Endodermal cell (in vitro differentiated cells): ENCODE data around the gene UNC5C. TPM values are rescaled to one million over a fixed set of nuclear protein-coding genes. Genes with fewer than 3 reads are reported as not detected.

Source experiments
- DNase-seq: peaks from one replicate; pipeline ENCODE4 v3.0.0-alpha.2; 2017
- H3K27ac ChIP-seq: 2 replicates; pipeline ENCODE4 v1.5.1; 2013; ENCODE audit warnings: mild to moderate bottlenecking, low read depth, low read length, moderate library complexity
- H3K27me3 ChIP-seq: 2 replicates; pipeline ENCODE4 v1.6.1; 2013; ENCODE audit warnings: mild to moderate bottlenecking, low read length, moderate library complexity; ENCODE audit not compliant: insufficient read depth, control insufficient read depth, poor library complexity, severe bottlenecking
- H3K36me3 ChIP-seq: 2 replicates; pipeline ENCODE4 v1.7.0; 2013; ENCODE audit warnings: mild to moderate bottlenecking, low read length, moderate library complexity; ENCODE audit not compliant: control insufficient read depth, insufficient read depth
- H3K4me1 ChIP-seq: one replicate; pipeline ENCODE4 v1.7.0; 2013; ENCODE audit warnings: low read length; ENCODE audit not compliant: control insufficient read depth, insufficient read depth
- H3K4me3 ChIP-seq: 2 replicates; pipeline ENCODE4 v1.5.1; 2013; ENCODE audit warnings: mild to moderate bottlenecking, low read length, moderate library complexity
- H3K9ac ChIP-seq: 2 replicates; pipeline ENCODE4 v1.6.1; 2013; ENCODE audit warnings: mild to moderate bottlenecking, low read length, moderate library complexity; ENCODE audit not compliant: poor library complexity, severe bottlenecking; ENCODE audit errors: extremely low read depth
- H3K9me3 ChIP-seq: 2 replicates; pipeline ENCODE4 v1.6.1; 2013; ENCODE audit warnings: mild to moderate bottlenecking, low read length, moderate library complexity; ENCODE audit not compliant: control insufficient read depth
- H3K27ac Mint-ChIP-seq: 2 replicates; pipeline ENCODE4 v1.8.0; 2020; ENCODE audit warnings: mixed read lengths
- H3K27me3 Mint-ChIP-seq: 2 replicates; pipeline ENCODE4 v1.8.0; 2021; ENCODE audit warnings: mild to moderate bottlenecking, mixed read lengths; ENCODE audit not compliant: insufficient read depth
- H3K36me3 Mint-ChIP-seq: 2 replicates; pipeline ENCODE4 v1.8.0; 2020; ENCODE audit warnings: low read depth, mixed read lengths
- H3K4me1 Mint-ChIP-seq: 2 replicates; pipeline ENCODE4 v1.8.0; 2020; ENCODE audit warnings: mixed read lengths
- H3K4me3 Mint-ChIP-seq: 2 replicates; pipeline ENCODE4 v1.8.0; 2020; ENCODE audit warnings: mild to moderate bottlenecking, moderate library complexity, mixed read lengths
- H3K9me3 Mint-ChIP-seq: 2 replicates; pipeline ENCODE4 v1.8.0; 2020; ENCODE audit warnings: mild to moderate bottlenecking, mixed read lengths
- WGBS, 2 experiments: methylation state at CpG; one replicate each; pipeline versions ENCODE4 v1.1.5 to v1.1.7; 2013; ENCODE audit warnings: missing lambda C conversion rate in 2 of 2, mixed read lengths in 1 of 2; ENCODE audit not compliant: insufficient coverage in 1 of 2, insufficient read length in 1 of 2; 5-methylcytosine and 5-hydroxymethylcytosine counted together
- total RNA-seq, 2 donors: library from RNA; stranded (reverse); fragmentation: NEBNext Ultra II Directional in 1 of 2; extraction: Animal tissue kit (Norgen Biotek cat#: 25700) in 1 of 2; gene quantifications; 2 replicates in 1 of 2; 3 replicates in 1 of 2; pipeline ENCODE4 v1.2.1, GENCODE V29; 2021
- TF ChIP-seq, protein P1 (sequence below): fragments of 200-600 bp; sonication (generic); conservative IDR thresholded peaks from 2 replicates; pipeline ENCODE4 v1.5.0; 2021; ENCODE audit warnings: antibody characterized with exemption, mild to moderate bottlenecking

Gene UNC5C
- total RNA-seq, 2 donors from 2014 or later = 2.0 to 7.2 TPM

DNA sequence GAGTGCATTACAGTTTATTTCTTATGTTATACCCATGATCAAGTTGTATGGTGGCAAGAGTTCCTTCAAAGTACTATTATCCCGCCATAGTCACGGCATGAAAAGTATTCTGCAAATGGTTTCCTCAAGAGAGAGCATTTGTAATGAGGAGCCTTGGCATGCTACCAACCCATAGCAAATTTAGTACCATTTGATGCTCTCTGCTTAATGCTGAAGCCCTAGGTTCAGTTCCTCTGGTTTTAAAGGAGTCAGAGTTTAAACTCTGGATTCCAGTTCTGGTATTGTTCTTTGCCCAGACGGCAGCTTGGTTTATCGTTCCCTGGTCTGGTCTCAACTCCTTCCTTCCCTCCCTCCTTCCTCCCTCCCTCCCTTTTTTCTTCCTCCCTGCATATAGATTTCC is 419.7 kb downstream of the UNC5C start:
- H3K27me3 ChIP-seq = no peaks in the 10 kb centered on the region
- no peak overlapping the region for H3K9ac ChIP-seq
- DNase-seq = no peak
- no peak overlapping the region for H3K4me3 Mint-ChIP-seq
- H3K36me3 ChIP-seq = no peaks in the 10 kb centered on the region
- H3K4me3 ChIP-seq = no peak overlapping the region
- H3K36me3 Mint-ChIP-seq = peaks cover 2% of the 10 kb centered on the region
- H3K4me1 Mint-ChIP-seq = no peaks in the 10 kb centered on the region
- WGBS, 2 experiments = 91 to 93% methylated on average over 4 of the region's 4 CpGs
- peaks cover 2% of the 10 kb centered on the region for H3K9me3 ChIP-seq
- no peaks in the 10 kb centered on the region for H3K27me3 Mint-ChIP-seq
- peaks cover 6% of the 10 kb centered on the region for H3K9me3 Mint-ChIP-seq
- no peak overlapping the region for H3K27ac ChIP-seq
- no peaks in the 10 kb centered on the region for H3K4me1 ChIP-seq
- TF ChIP-seq, protein P1, sequence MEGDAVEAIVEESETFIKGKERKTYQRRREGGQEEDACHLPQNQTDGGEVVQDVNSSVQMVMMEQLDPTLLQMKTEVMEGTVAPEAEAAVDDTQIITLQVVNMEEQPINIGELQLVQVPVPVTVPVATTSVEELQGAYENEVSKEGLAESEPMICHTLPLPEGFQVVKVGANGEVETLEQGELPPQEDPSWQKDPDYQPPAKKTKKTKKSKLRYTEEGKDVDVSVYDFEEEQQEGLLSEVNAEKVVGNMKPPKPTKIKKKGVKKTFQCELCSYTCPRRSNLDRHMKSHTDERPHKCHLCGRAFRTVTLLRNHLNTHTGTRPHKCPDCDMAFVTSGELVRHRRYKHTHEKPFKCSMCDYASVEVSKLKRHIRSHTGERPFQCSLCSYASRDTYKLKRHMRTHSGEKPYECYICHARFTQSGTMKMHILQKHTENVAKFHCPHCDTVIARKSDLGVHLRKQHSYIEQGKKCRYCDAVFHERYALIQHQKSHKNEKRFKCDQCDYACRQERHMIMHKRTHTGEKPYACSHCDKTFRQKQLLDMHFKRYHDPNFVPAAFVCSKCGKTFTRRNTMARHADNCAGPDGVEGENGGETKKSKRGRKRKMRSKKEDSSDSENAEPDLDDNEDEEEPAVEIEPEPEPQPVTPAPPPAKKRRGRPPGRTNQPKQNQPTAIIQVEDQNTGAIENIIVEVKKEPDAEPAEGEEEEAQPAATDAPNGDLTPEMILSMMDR = no peak
- no peak overlapping the region for H3K27ac Mint-ChIP-seq

DNA sequence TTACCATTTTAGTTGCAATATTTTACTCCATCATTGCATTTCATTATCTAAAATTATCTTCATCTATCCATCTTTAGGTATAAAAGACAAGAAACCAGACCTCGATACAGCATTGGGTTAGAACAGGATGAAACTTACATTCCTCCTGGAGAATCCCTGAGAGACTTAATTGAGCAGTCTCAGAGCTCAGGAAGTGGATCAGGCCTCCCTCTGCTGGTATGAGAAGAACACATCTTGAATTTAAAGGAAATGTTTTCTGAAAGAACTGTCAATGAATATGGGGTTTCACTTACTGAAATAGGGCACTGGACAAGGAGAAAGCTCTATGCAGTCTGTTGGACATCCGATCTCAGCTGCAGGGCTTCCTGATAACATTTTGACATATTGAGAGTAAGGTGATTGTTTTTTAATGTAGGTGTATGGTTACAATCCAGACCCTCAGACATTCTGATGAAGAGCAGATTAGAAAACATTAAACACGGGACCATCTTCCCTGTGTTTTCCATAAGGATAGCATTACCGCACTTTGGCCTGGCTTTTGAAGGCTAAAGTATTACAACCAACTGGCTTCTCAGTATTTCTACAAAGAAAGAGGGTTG is 423.8 kb downstream of the UNC5C start:
- Histone ChIP-seq H3K4me3 (no peak overlapping the region), H3K27me3 (no peaks in the 10 kb centered on the region), H3K9ac (no peak overlapping the region), H3K36me3 (no peaks in the 10 kb centered on the region), H3K4me1 (no peaks in the 10 kb centered on the region), H3K27ac (no peak overlapping the region), H3K9me3 (no peaks in the 10 kb centered on the region)
- H3K4me1 Mint-ChIP-seq = no peaks in the 10 kb centered on the region
- no peaks in the 10 kb centered on the region for H3K27me3 Mint-ChIP-seq
- no peaks in the 10 kb centered on the region for H3K9me3 Mint-ChIP-seq
- no peaks in the 10 kb centered on the region for H3K36me3 Mint-ChIP-seq
- DNase-seq = peak; percentile 75
- 67 to 71% methylated on average over 3 to 4 of the region's 4 CpGs for WGBS, 2 experiments
- H3K27ac Mint-ChIP-seq = no peak overlapping the region
- H3K4me3 Mint-ChIP-seq = no peak overlapping the region
- TF ChIP-seq, protein P1 = peak; percentile 85

DNA sequence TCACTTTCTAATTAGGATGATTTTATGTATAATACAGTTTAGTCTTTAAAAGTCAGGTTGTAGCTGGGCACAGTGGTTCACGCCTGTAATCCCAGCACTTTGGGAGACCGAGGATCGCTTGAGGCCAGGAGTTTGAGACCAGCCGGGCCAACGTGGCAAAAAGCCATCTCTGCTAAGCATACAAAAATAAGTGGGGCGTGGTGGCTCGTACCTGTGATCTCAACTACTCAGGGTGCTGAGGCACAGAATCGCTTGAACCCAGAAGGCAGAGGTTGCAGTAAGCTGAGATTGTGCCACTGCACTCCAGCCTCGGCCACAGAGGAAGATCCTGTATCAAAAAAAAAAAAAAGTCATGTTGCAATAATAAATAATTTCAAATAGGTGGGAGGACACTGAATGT is 426.8 kb downstream of the UNC5C start:
- Mint-ChIP-seq H3K36me3 (no peaks in the 10 kb centered on the region), H3K4me1 (peaks cover 7% of the 10 kb centered on the region), H3K4me3 (no peak overlapping the region), H3K27me3 (no peaks in the 10 kb centered on the region), H3K27ac (no peak overlapping the region), H3K9me3 (no peaks in the 10 kb centered on the region)
- WGBS, 2 experiments = 84 to 85% methylated on average over 8 to 9 of the region's 9 CpGs
- H3K27ac ChIP-seq = no peak overlapping the region
- DNase-seq = no peak
- no peaks in the 10 kb centered on the region for H3K4me1 ChIP-seq
- no peak overlapping the region for H3K9ac ChIP-seq
- no peaks in the 10 kb centered on the region for H3K27me3 ChIP-seq
- no peaks in the 10 kb centered on the region for H3K9me3 ChIP-seq
- TF ChIP-seq, protein P1 = no peak
- H3K4me3 ChIP-seq = no peak overlapping the region
- no peaks in the 10 kb centered on the region for H3K36me3 ChIP-seq
